Upper lobe of left lung (tissue), 6 donors: ENCODE results near the gene TBP. TPM values are rescaled to one million over a fixed set of nuclear protein-coding genes. Genes with fewer than 3 reads are reported as not detected.
"Not testable (repeated sequence)": the region's sequence is repeated elsewhere in the genome, so short reads cannot be mapped to it uniquely, and the experiment has no call there.

Experiments used
- ATAC-seq, 2 donors: fragments of 200-7000 bp; cut with Tn5 transposase; one replicate each; pipeline ENCODE4 v1.9.1; 2022; ENCODE audit warnings: mild to moderate bottlenecking in 2 of 2, moderate library complexity in 2 of 2; ENCODE audit not compliant: low FRiP score in 2 of 2
- DNase-seq, 2 donors: peaks; one replicate each; pipeline ENCODE4 v3.0.0-alpha.2; 2019 to 2020
- H3K27ac ChIP-seq, 4 donors: fragments of 200-600 bp; sonication (generic); one replicate each; pipeline ENCODE4 v1.5.1; 2016 to 2019
- H3K27me3 ChIP-seq, 4 donors: fragments of 200-600 bp; sonication (generic); one replicate each; pipeline ENCODE4 v1.5.1; 2017 to 2019
- H3K36me3 ChIP-seq, 4 donors: fragments of 200-600 bp; sonication (generic); one replicate each; pipeline ENCODE4 v1.5.1; 2016 to 2019
- H3K4me1 ChIP-seq, 4 donors: fragments of 200-600 bp; sonication (generic); one replicate each; pipeline ENCODE4 v1.5.1; 2018 to 2019
- H3K4me3 ChIP-seq, 4 donors: fragments of 200-600 bp; sonication (generic); one replicate each; pipeline ENCODE4 v1.5.1; 2017 to 2019; ENCODE audit warnings: mild to moderate bottlenecking in 2 of 4, moderate library complexity in 1 of 4
- H3K9me3 ChIP-seq, 4 donors: fragments of 200-600 bp; sonication (generic); one replicate each; pipeline ENCODE4 v1.5.1; 2018 to 2019
- CTCF ChIP-seq, 6 experiments: fragments of 450-650 bp in 4 of 6; fragments of 200-600 bp in 2 of 6; sonication (generic) in 2 of 6; IDR thresholded peaks; one replicate each; pipeline ENCODE4 v1.5.1; 2016 to 2019; ENCODE audit warnings: antibody characterized with exemption in 6 of 6
- EP300 ChIP-seq, 4 donors: sonication (generic); formaldehyde crosslinking; IDR thresholded peaks; one replicate each; pipeline ENCODE4 v1.5.1; 2017; ENCODE audit warnings: antibody characterized with exemption in 4 of 4, control low read depth in 2 of 4
- POLR2A ChIP-seq, 4 donors: fragments of 450-650 bp; IDR thresholded peaks; one replicate each; pipeline ENCODE4 v1.5.1; 2016 to 2017; ENCODE audit warnings: antibody characterized with exemption in 4 of 4, mild to moderate bottlenecking in 2 of 4
- POLR2AphosphoS5 ChIP-seq, 2 donors: sonication (generic); formaldehyde crosslinking; IDR thresholded peaks; one replicate each; pipeline ENCODE4 v1.5.1; 2017; ENCODE audit warnings: antibody characterized with exemption in 2 of 2
- WGBS, 2 donors: methylation state at CpG; one replicate each; pipeline ENCODE4 v1.1.5; 2017 to 2018; 5-methylcytosine and 5-hydroxymethylcytosine counted together
- total RNA-seq, 6 donors: library from RNA; depleted of rRNA in 4 of 6; stranded (reverse); fragments of >200 nt in 4 of 6; gene quantifications; one replicate each; pipeline versions ENCODE4 v1.1.0 to v1.2.1, GENCODE V29; 2016 to 2021
- donor health status: DM: no; HTN: no; CAD: no; lungs with moderate emphysema.
- donor health status: DM: no; HTN: yes; CAD: no; lungs with severe emphysema.

Gene TBP
- total RNA-seq, 6 donors from 2014 or later: 13.8 to 59.7 (median 16.9) TPM

GRCh38 chr6:170596426-170596825, 42.3 kb downstream of the TBP start:
- Histone ChIP-seq H3K9me3 (peaks cover 0 to 3% (median under 1%) of the 10 kb centered on the region in 4 donors), H3K27me3 (no peaks in the 10 kb centered on the region), H3K36me3 (no peaks in the 10 kb centered on the region), H3K4me1 (no peaks in the 10 kb centered on the region), H3K4me3 (no peak overlapping the region), H3K27ac (no peak overlapping the region)
- no peak for ATAC-seq
- no peak for TF ChIP-seq POLR2AphosphoS5 (IDR thresholded peaks at IDR 0.05)
- TF ChIP-seq EP300 (IDR thresholded peaks at IDR 0.05): no peak
- TF ChIP-seq POLR2A (IDR thresholded peaks at IDR 0.05): no peak
- no peak for TF ChIP-seq CTCF (IDR thresholded peaks at IDR 0.05)
- DNase-seq: no peak

- no peak for DNase-seq
- no peaks in the 10 kb centered on the region for H3K4me1 ChIP-seq
- ATAC-seq: no peak
- H3K36me3 ChIP-seq: no peaks in the 10 kb centered on the region
- no peaks in the 10 kb centered on the region for H3K27me3 ChIP-seq
- TF ChIP-seq CTCF (IDR thresholded peaks at IDR 0.05): no peak
- TF ChIP-seq POLR2AphosphoS5 (IDR thresholded peaks at IDR 0.05): no peak
- no peak for TF ChIP-seq EP300 (IDR thresholded peaks at IDR 0.05)
- TF ChIP-seq POLR2A (IDR thresholded peaks at IDR 0.05): no peak
- no peak overlapping the region for H3K4me3 ChIP-seq
- no peak overlapping the region for H3K27ac ChIP-seq
- H3K9me3 ChIP-seq: peaks cover 0 to 3% (median 0%) of the 10 kb centered on the region in 4 donors
Measured at GRCh38 chr6:170597278-170597677, 43.1 kb downstream of the TBP start.

- H3K4me3 ChIP-seq: no peak overlapping the region
- DNase-seq (no peak), ATAC-seq (no peak)
- no peaks in the 10 kb centered on the region for H3K27me3 ChIP-seq
- H3K4me1 ChIP-seq: no peaks in the 10 kb centered on the region
- no peak for TF ChIP-seq EP300 (IDR thresholded peaks at IDR 0.05)
- no peak for TF ChIP-seq POLR2A (IDR thresholded peaks at IDR 0.05)
- TF ChIP-seq CTCF (IDR thresholded peaks at IDR 0.05): no peak
- TF ChIP-seq POLR2AphosphoS5 (IDR thresholded peaks at IDR 0.05): no peak
- no peaks in the 10 kb centered on the region for H3K9me3 ChIP-seq
- no peak overlapping the region for H3K27ac ChIP-seq
- H3K36me3 ChIP-seq: no peaks in the 10 kb centered on the region
- 57 to 62% methylated on average over 6 of the region's 6 CpGs for WGBS, 2 donors
Measured at GRCh38 chr6:170605574-170606259, 51.5 kb downstream of the TBP start.

- not testable (repeated sequence) for H3K4me1 ChIP-seq, H3K9me3 ChIP-seq, H3K36me3 ChIP-seq, H3K27me3 ChIP-seq, DNase-seq, H3K27ac ChIP-seq, ATAC-seq, H3K4me3 ChIP-seq
- 79 to 85% methylated on average over 8 of the region's 8 CpGs for whole genome bisulfite sequencing, 2 donors
Measured at GRCh38 chr6:170609225-170609624, 55.1 kb downstream of the TBP start.

GRCh38 chr6:170612256-170612804, 58.2 kb downstream of the TBP start:
- not testable (repeated sequence) for H3K36me3 ChIP-seq, H3K9me3 ChIP-seq

GRCh38 chr6:170616020-170616554, 61.9 kb downstream of the TBP start:
- H3K27ac ChIP-seq, H3K36me3 ChIP-seq, H3K27me3 ChIP-seq, DNase-seq, H3K4me3 ChIP-seq, ATAC-seq, H3K9me3 ChIP-seq, H3K4me1 ChIP-seq: not testable (repeated sequence)
- no CpG with 5 or more reads among the region's 1 CpG for WGBS, 2 donors

More at GRCh38 chr6:170612256-170612804, 58.2 kb downstream of the TBP start:
- H3K4me3 ChIP-seq, H3K4me1 ChIP-seq, H3K27me3 ChIP-seq, H3K27ac ChIP-seq: not testable (repeated sequence)
- DNase-seq: peak in 1 of 2 donors; percentile 84
- WGBS, 2 donors: 1 to 3% methylated on average over 11 to 31 of the region's 55 CpGs
- peak; percentile 71 to 94 for ATAC-seq

Other genes with a start within 250 kb of the TBP start
- gene FAM120B, start 247.6 kb upstream of the TBP start, total RNA-seq: 10 to 100 TPM; 20.1 to 51.3 (median 28.3) TPM
- gene PSMB1, start 1.1 kb upstream of the TBP start, total RNA-seq: 100 to 1,000 TPM in 4 of 6 donors, 10 to 100 TPM in 2; 63.9 to 203 (median 124) TPM
- 10 to 100 TPM; 24.9 to 54.9 (median 45.8) TPM for gene PDCD2, start 30.3 kb downstream of the TBP start, total RNA-seq